Measurements from ENCODE around the gene USP48.

The USP48 gene

GRCh38 chr1:21652937-21653743, 129.8 kb downstream of the USP48 start:
- DNase-seq (ENCODE audit: low spot score) = no peak

GRCh38 chr1:21652101-21652936, 130.6 kb downstream of the USP48 start:
- no peak for DNase-seq (ENCODE audit: low spot score)

GRCh38 chr1:21651214-21652042, 131.5 kb downstream of the USP48 start:
- no peak for DNase-seq (ENCODE audit: low spot score)

GRCh38 chr1:21650400-21650799, 132.5 kb downstream of the USP48 start:
- DNase-seq (ENCODE audit: low spot score) = no peak

GRCh38 chr1:21649315-21649714, 133.6 kb downstream of the USP48 start:
- no peak for DNase-seq (ENCODE audit: low spot score)

GRCh38 chr1:21648791-21649190, 134.2 kb downstream of the USP48 start:
- DNase-seq (ENCODE audit: low spot score) = no peak

- DNase-seq (ENCODE audit: low spot score) = no peak
Observed at GRCh38 chr1:21648352-21648730, 134.6 kb downstream of the USP48 start.

GRCh38 chr1:21647431-21648351, 135.3 kb downstream of the USP48 start:
- peak; percentile 47 for DNase-seq (ENCODE audit: low spot score)

- DNase-seq (ENCODE audit: low spot score) = no peak
Observed at GRCh38 chr1:21645550-21645949, 137.4 kb downstream of the USP48 start.

- DNase-seq (ENCODE audit: low spot score) = no peak
Observed at GRCh38 chr1:21644906-21645305, 138.0 kb downstream of the USP48 start.

- DNase-seq (ENCODE audit: low spot score) = no peak
Observed at GRCh38 chr1:21644348-21644747, 138.6 kb downstream of the USP48 start.

GRCh38 chr1:21643624-21644023, 139.3 kb downstream of the USP48 start:
- no peak for DNase-seq (ENCODE audit: low spot score)

- no peak for DNase-seq (ENCODE audit: low spot score)
Observed at GRCh38 chr1:21641967-21642739, 140.8 kb downstream of the USP48 start.

- DNase-seq (ENCODE audit: low spot score) = no peak
Observed at GRCh38 chr1:21641537-21641936, 141.4 kb downstream of the USP48 start.

GRCh38 chr1:21641076-21641475, 141.9 kb downstream of the USP48 start:
- no peak for DNase-seq (ENCODE audit: low spot score)

GRCh38 chr1:21640653-21641052, 142.3 kb downstream of the USP48 start:
- DNase-seq (ENCODE audit: low spot score) = no peak

GRCh38 chr1:21639594-21640041, 143.3 kb downstream of the USP48 start:
- DNase-seq (ENCODE audit: low spot score) = no peak

GRCh38 chr1:21638531-21639341, 144.2 kb downstream of the USP48 start:
- DNase-seq (ENCODE audit: low spot score) = no peak

GRCh38 chr1:21637514-21637913, 145.4 kb downstream of the USP48 start:
- no peak for DNase-seq (ENCODE audit: low spot score)
